Activated T-cell treated with anti-CD3 and anti-CD28 coated beads for 4 hours (primary cell): ENCODE results near the gene VWA2.

Source experiments
- DNase-seq: peaks from one replicate; pipeline ENCODE4 v3.0.0-alpha.2; 2020

The VWA2 gene

DNA sequence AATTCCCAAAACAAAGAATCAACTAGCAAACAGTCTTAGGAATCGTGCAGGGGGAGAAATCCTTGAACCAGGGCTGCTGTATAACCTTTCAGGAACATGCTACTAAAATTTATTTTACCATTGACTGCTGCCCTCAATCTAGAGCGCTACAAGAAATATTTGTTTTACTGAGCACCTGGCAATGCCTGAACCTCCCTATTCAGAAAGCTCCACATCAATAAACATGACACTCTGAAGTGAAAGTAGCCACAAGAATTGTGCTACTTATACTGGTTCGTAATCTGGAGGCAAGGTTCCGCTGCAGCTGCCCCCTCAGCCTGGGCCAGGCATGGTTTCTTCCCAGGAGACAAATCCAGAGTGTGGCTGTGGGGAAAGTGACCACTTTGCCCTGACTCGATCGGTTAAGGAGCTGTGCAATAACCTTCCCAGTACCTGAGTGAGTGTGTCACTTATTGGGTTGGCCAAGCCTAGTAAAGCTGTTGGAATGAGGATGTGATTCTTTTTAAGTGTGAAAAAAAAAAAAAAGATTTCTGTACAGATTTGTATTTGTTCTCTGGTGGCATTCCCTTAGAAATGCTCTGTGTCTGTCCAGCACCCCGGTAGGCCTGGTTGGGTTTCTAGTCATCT, 7.7 kb downstream of the VWA2 start:
- no peak for DNase-seq

DNA sequence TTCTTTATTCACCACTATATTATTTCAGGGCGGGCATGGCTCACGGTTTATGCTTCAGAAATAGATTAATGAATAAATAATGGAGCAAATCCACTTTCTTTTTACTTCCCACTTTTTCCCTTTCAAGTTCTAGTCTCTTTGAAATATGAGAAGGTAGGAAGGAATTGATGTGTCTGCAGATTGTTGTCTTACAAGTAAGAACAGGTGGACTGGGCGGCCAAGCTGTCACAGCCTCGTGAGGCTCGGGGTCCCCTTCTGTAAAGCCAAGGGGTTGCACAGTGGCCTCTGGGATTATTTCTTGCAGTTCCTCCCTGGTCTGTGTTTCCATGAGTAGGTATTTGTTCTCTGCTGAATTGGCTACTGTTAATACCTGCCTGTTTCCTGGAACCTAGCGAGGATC, 11.2 kb downstream of the VWA2 start:
- DNase-seq, result no peak

DNA sequence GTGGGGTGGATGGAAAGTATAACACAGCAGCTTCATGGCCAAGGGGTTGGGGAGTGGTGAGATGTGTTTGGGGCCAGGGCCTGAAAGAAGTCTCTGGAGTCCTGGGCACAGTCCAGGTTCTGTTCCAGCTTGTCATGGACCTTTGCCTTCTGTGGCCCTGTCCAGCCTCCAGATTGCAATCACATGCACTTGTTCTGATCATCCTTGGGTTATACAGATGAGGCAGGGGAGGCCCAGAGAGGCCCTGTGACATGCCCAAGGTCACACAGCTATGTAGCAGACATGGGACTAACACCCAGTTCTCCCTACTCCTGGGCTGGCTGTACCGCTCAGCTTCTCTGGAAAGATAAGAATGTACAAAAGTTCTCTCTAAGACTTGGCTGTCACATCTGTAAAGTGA, 11.7 kb downstream of the VWA2 start:
- no peak for DNase-seq

DNA sequence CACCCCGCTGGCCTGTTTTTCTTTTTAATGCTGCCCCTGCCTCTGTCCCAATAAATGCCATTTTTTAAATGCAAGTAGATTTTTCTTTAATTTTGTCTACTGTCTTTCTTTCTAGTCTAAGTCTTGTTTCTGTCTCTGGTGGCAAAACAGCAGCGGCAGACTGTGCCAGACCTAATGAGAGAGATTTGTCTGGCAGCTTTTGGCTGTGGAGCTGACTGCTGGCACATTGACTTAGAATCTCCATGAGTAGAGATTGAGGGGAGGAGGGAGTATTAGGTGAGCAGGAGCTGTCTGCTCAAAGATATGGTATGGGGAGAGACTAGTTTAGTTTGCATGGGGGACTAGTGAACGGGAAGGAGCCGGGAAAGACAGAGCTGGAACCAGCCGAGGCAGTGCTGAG, 13.0 kb downstream of the VWA2 start:
- no peak for DNase-seq

GRCh38 chr10:114252883-114253282, 13.8 kb downstream of the VWA2 start:
- DNase-seq, result no peak

DNA sequence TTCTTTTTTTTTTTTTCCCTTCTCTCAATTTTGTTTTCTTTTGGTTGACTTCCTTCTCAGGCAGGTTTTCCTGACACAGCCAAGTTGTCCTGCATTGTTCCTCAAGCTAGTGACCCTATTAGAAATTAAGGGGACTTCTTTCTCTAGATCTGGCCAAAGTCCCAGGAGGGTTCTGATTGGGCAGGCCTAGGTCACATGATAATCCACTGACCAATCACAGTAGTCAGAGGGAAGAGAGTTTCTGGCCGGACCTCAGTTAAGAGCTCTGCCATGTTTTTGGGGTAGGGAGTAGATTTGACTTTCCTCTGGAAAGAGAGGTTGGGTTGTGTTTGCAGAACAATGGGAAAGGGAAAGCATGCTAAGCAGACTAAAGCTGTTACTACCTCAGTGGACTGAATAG, 16.2 kb downstream of the VWA2 start:
- no peak for DNase-seq

- DNase-seq, result no peak
Observed at GRCh38 chr10:114256008-114256765, 17.1 kb downstream of the VWA2 start.

DNA sequence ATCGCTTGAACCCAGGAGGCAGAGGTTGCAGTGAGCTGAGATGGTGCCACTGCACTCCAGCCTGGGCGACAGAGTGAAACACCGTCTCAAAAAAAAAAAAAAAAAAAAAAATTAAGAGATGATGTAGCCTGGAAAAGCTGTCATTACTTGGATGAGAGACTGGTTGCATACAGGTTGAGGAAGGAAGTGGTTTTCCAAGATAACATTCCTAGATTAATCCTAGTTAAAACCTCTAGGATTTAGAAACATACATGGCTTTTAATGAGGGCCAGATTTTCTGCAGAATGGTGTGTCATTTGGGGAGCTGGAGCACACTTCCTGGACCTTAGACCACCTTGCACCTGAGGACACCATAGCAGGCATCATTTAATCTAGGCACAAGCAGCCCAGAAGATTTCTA, 17.8 kb downstream of the VWA2 start:
- DNase-seq, result no peak

- no peak for DNase-seq
Observed at GRCh38 chr10:114257498-114257897, 18.4 kb downstream of the VWA2 start.

DNA sequence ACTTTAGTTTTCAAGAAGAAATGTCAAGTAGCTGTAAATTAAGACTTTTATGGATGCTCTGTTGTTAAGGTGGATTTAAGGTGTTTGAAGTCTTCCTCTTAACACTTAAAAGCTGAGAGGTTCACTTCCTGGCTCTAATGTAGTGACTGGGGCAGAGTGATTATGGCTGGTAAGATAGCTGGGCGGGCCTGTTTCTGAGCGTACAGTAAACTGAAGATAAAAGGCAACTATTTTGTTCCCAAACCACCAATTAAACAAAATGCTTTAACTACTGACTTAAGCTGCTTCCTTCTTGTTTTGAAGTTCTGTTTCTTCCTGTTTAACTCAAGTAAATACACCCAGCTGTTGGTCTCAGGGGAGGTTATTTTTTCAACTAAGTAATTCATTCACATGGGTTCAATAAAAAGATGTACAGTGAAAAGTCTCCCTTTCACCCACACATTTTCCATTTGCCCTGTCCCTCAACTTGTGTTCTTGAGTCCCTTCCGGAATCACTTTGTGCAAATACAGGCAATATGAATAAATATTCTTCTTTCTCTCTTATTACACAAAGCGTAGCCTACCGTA, 19.3 kb downstream of the VWA2 start:
- no peak for DNase-seq

DNA sequence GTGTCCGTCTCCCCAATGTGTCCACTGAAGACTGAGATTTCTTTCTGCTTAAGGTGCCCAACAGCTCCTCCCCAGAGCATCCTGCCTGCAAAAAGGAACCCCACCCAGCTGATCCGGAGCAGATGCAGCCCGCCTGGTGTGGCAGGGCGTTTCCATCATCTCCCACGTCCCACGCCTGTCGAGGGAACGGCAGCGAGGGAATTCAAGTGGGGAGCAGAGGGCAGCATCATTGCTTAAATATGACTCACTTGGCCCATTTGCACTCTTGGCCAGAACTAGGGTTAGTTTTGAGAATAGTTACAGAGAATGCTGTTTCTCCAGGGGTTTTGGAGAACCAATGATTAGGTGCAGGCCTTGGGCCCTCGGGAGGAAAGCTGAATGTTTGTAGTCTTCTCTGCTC, 20.8 kb downstream of the VWA2 start:
- no peak for DNase-seq

DNA sequence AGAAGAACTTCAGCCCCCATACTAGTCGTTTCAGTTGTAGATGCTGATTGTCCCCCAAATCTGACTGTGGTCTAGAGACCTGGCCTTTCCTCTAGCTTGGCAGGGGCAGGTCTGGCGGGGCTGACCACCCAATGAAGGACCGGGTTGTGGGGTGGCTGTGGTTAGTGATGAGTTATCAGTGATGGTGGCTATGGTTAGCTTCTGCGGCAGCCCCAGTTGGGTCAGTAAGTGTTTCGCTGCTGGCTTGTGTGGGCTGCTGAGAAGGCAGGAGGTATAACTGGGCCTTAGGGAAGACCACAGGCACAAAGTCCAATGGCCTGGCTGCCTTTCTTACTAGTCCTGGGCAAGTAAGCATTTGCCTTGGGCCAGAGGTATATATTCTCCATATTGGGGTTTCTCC, 21.3 kb downstream of the VWA2 start:
- no peak for DNase-seq

DNA sequence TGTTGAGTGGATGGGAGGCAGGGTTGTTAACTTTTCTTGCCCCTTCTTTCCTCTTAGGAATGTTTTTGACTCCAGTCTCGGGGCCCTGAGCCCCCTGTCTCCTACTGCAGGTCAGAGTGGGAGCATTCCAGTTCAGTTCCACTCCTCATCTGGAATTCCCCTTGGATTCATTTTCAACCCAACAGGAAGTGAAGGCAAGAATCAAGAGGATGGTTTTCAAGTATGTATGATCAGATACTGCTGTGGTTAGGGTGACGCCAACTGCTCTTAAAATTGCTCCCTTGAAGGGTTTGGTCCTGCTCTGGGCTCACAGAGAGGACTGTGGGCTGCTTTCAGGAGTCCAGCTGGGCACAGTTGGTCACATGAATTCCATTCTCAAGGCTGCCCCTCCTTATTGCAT, 22.0 kb downstream of the VWA2 start:
- no peak for DNase-seq

- no peak for DNase-seq
Observed at GRCh38 chr10:114262496-114262895, 23.4 kb downstream of the VWA2 start.

- no peak for DNase-seq
Observed at GRCh38 chr10:114265392-114266053, 26.5 kb downstream of the VWA2 start.

DNA sequence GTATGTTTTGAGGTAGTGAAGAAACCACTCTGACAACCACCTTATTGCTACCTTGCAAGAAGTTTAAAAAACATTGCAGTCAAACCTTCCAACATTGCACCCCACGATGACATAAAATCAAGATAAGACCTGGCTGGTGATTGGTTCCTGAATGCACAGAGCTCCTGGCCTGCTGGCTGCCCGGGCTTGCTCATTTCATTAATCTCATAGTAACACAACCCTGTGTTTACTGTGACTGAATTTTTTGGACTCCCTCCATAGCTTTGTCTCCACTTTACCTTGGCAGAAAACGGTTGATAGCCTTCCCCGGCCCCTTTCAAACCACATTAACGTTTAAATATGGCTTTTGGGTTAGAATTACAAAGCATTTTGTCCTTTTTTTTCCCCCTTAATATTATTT, 27.5 kb downstream of the VWA2 start:
- DNase-seq, result no peak

DNA sequence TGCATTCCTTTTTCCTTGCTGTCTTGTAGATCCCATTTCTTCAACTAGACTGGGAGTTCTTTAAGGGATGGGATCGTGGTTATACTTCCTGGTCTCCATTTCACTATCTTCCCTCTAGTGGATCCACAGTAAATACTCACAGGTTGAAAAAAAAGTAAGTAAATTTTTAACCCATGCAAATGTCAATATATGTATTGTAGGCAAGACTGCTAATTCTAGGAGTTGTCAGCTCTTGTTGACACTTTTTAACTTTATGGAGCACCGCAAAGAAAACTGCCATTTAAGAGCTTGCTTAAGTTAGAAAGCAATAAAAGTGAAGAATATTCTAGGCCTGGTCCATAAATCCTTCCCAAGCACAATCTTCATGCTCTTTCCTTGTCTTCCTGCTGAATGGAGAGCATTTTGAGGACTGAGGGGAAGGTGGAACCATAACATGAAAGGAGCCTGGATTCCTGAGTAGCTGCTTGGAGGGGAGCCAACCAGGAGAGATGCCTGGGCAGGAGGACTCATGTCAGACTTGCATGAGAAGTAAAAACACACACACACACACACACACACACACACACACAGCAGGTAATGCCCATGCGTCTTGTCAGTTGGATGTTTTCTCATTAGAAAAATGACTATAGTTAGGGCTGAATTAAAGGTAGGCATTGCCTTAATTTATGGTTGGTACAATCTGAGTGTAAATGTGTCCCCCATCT, 32.2 kb downstream of the VWA2 start:
- DNase-seq, result no peak

DNA sequence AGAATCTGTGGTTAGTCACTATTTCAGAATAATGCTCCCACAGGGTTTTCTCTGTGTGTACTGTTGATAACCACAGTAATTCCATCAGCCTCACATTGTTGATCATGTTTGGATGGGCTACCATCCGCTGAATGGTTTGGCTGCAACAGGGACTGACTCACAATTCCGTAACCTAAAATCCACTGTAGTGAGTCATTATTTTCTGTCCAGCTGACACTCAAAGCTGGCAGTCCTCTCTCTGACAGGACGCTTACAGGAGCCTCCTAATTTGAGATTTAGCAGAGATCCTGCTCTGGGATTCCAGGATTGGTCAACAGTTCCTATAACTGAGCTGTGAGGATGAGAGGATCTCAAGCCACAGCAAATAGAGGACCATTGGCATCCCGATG, 32.7 kb downstream of the VWA2 start:
- no peak for DNase-seq

GRCh38 chr10:114272696-114273095, 33.6 kb downstream of the VWA2 start:
- DNase-seq, result no peak

- no peak for DNase-seq
Observed at GRCh38 chr10:114273910-114274309, 34.9 kb downstream of the VWA2 start.

- DNase-seq, result no peak
Observed at GRCh38 chr10:114274616-114275453, 35.8 kb downstream of the VWA2 start.

DNA sequence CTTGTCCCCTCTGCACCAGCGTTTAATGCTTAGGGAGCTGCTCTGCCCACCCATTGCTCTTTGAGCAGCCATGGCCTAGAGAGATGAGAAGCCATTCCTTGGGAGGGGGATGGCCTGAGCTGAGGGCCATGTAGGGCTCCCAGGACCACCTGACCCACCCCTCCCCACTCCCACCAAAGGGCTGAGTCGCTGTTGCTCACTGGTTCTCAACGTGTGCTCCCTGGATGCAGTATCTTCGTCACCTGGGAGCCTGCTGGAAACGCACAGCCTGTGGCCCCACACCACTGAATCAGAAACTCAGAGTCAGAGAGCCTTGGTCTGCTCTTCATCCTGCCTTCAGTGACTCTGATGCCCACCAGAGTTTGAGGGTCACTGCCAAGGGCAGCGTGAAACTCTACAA, 37.0 kb downstream of the VWA2 start:
- no peak for DNase-seq

GRCh38 chr10:114276671-114277070, 37.6 kb downstream of the VWA2 start:
- no peak for DNase-seq
